Mucosa of rectum (tissue), 2 donors: ENCODE results near the gene EVA1C.
A peak's percentile ranks its signal among the peaks of the same experiment; 100 is the strongest.
"Not testable (repeated sequence)": the region's sequence is repeated elsewhere in the genome, so short reads cannot be mapped to it uniquely, and the experiment has no call there.

Experiments
- H3K27ac ChIP-seq, 2 donors: one replicate each; pipeline ENCODE4 v1.7.0; 2013; ENCODE audit warnings: inconsistent platforms in 2 of 2, low read depth in 2 of 2, low read length in 2 of 2
- H3K27me3 ChIP-seq, 2 donors: one replicate each; pipeline ENCODE4 v1.7.0; 2013; ENCODE audit warnings: low read length in 2 of 2; ENCODE audit not compliant: control insufficient read depth in 2 of 2, insufficient read depth in 2 of 2
- H3K36me3 ChIP-seq, 2 donors: one replicate each; pipeline ENCODE4 v1.7.0; 2013; ENCODE audit warnings: low read length in 2 of 2; ENCODE audit not compliant: control insufficient read depth in 2 of 2, insufficient read depth in 2 of 2
- H3K4me1 ChIP-seq, 2 donors: one replicate each; pipeline ENCODE4 v1.7.0; 2013; ENCODE audit warnings: low read length in 2 of 2, mild to moderate bottlenecking in 1 of 2; ENCODE audit not compliant: control insufficient read depth in 2 of 2, insufficient read depth in 2 of 2
- H3K4me3 ChIP-seq, 2 donors: one replicate each; pipeline ENCODE4 v1.7.0; 2013; ENCODE audit warnings: low read length in 2 of 2
- H3K9ac ChIP-seq, 2 donors: one replicate each; pipeline ENCODE4 v1.7.0; 2013; ENCODE audit warnings: low read length in 2 of 2, low read depth in 1 of 2, mild to moderate bottlenecking in 1 of 2
- H3K9me3 ChIP-seq, 2 donors: one replicate each; pipeline ENCODE4 v1.7.0; 2013; ENCODE audit warnings: low read length in 2 of 2; ENCODE audit not compliant: control insufficient read depth in 2 of 2
- donor health status: healthy.
- donor health status: Normal muscosa, but diverticular disease.

EVA1C gene

GRCh38 chr21:32508036-32508435 lies 95.5 kb downstream of the EVA1C start:
- H3K36me3 ChIP-seq, H3K9ac ChIP-seq, H3K27ac ChIP-seq: not testable (repeated sequence)

GRCh38 chr21:32508558-32508957 lies 96.1 kb downstream of the EVA1C start:
- H3K4me3 ChIP-seq = no peak overlapping the region
- H3K9me3 ChIP-seq = no peaks in the 10 kb centered on the region
- no peak overlapping the region for H3K9ac ChIP-seq
- H3K4me1 ChIP-seq = no peaks in the 10 kb centered on the region
- no peak overlapping the region for H3K27ac ChIP-seq
- H3K27me3 ChIP-seq = no peaks in the 10 kb centered on the region
- H3K36me3 ChIP-seq = peaks cover 4 to 7% of the 10 kb centered on the region in 2 donors

More at GRCh38 chr21:32508036-32508435, 95.5 kb downstream of the EVA1C start:
- H3K4me3 ChIP-seq, H3K27me3 ChIP-seq, H3K4me1 ChIP-seq, H3K9me3 ChIP-seq: not testable (repeated sequence)

GRCh38 chr21:32508975-32509374 lies 96.5 kb downstream of the EVA1C start:
- not testable (repeated sequence) for H3K4me1 ChIP-seq, H3K27me3 ChIP-seq, H3K36me3 ChIP-seq, H3K27ac ChIP-seq, H3K9ac ChIP-seq, H3K4me3 ChIP-seq, H3K9me3 ChIP-seq

- Histone ChIP-seq H3K9ac (no peak overlapping the region), H3K27ac (no peak overlapping the region), H3K9me3 (no peaks in the 10 kb centered on the region), H3K4me3 (no peak overlapping the region), H3K27me3 (no peaks in the 10 kb centered on the region), H3K4me1 (no peaks in the 10 kb centered on the region), H3K36me3 (no peaks in the 10 kb centered on the region)
Observed at GRCh38 chr21:32514275-32515055, 102.0 kb downstream of the EVA1C start.

GRCh38 chr21:32515874-32516273 lies 103.4 kb downstream of the EVA1C start:
- Histone ChIP-seq H3K27ac (no peak overlapping the region), H3K9me3 (no peaks in the 10 kb centered on the region), H3K4me1 (no peaks in the 10 kb centered on the region), H3K4me3 (no peak overlapping the region), H3K27me3 (no peaks in the 10 kb centered on the region), H3K36me3 (no peaks in the 10 kb centered on the region), H3K9ac (no peak overlapping the region)

- H3K9ac ChIP-seq = no peak overlapping the region
- no peaks in the 10 kb centered on the region for H3K27me3 ChIP-seq
- no peak overlapping the region for H3K4me3 ChIP-seq
- H3K36me3 ChIP-seq = no peaks in the 10 kb centered on the region
- H3K27ac ChIP-seq = no peak overlapping the region
- H3K4me1 ChIP-seq = no peaks in the 10 kb centered on the region
- H3K9me3 ChIP-seq = no peaks in the 10 kb centered on the region
Observed at GRCh38 chr21:32516756-32517649, 104.5 kb downstream of the EVA1C start.

GRCh38 chr21:32519945-32520874 lies 107.7 kb downstream of the EVA1C start:
- no peak overlapping the region for H3K4me3 ChIP-seq
- H3K4me1 ChIP-seq = no peaks in the 10 kb centered on the region

GRCh38 chr21:32520875-32521735 lies 108.6 kb downstream of the EVA1C start:
- H3K9ac ChIP-seq = no peak overlapping the region
- H3K4me3 ChIP-seq = no peak overlapping the region
- H3K9me3 ChIP-seq = no peaks in the 10 kb centered on the region
- H3K27ac ChIP-seq = peak overlapping the region in 1 of 2 donors; percentile 10
- no peaks in the 10 kb centered on the region for H3K27me3 ChIP-seq
- no peaks in the 10 kb centered on the region for H3K36me3 ChIP-seq
- H3K4me1 ChIP-seq = no peaks in the 10 kb centered on the region

More at GRCh38 chr21:32519945-32520874, 107.7 kb downstream of the EVA1C start:
- Histone ChIP-seq H3K9ac (no peak overlapping the region), H3K9me3 (no peaks in the 10 kb centered on the region), H3K27ac (peak overlapping the region in 1 of 2 donors; percentile 10), H3K27me3 (no peaks in the 10 kb centered on the region), H3K36me3 (no peaks in the 10 kb centered on the region)

- no peak overlapping the region for H3K9ac ChIP-seq
- H3K36me3 ChIP-seq = no peaks in the 10 kb centered on the region
- H3K4me3 ChIP-seq = no peak overlapping the region
- H3K27ac ChIP-seq = no peak overlapping the region
- no peaks in the 10 kb centered on the region for H3K27me3 ChIP-seq
- no peaks in the 10 kb centered on the region for H3K4me1 ChIP-seq
- no peaks in the 10 kb centered on the region for H3K9me3 ChIP-seq
Observed at GRCh38 chr21:32521736-32522355, 109.3 kb downstream of the EVA1C start.
